GM21360 (cell line): Measurements from ENCODE around the gene TBC1D16.

Experiments
- ATAC-seq: cut with Tn5 transposase; IDR thresholded peaks from one replicate; pipeline ENCODE4 v1.9.1; 2021; ENCODE audit warnings: mild to moderate bottlenecking, moderate library complexity; ENCODE audit not compliant: unreplicated experiment

Gene TBC1D16

GRCh38 chr17:79941088-79942010 lies 94.3 kb downstream of the TBC1D16 start:
- ATAC-seq: no peak

- ATAC-seq: no peak
Observed at GRCh38 chr17:79940459-79941087, 95.1 kb downstream of the TBC1D16 start.

GRCh38 chr17:79939755-79940458 lies 95.8 kb downstream of the TBC1D16 start:
- ATAC-seq: no peak

GRCh38 chr17:79939094-79939435 lies 96.6 kb downstream of the TBC1D16 start:
- ATAC-seq: no peak

GRCh38 chr17:79938336-79939093 lies 97.2 kb downstream of the TBC1D16 start:
- no peak for ATAC-seq

- ATAC-seq: no peak
Observed at GRCh38 chr17:79937391-79938335, 98.0 kb downstream of the TBC1D16 start.

- no peak for ATAC-seq
Observed at GRCh38 chr17:79936641-79937381, 98.9 kb downstream of the TBC1D16 start.

- no peak for ATAC-seq
Observed at GRCh38 chr17:79936050-79936449, 99.6 kb downstream of the TBC1D16 start.

GRCh38 chr17:79935197-79935885 lies 100.3 kb downstream of the TBC1D16 start:
- ATAC-seq: no peak

GRCh38 chr17:79934653-79934970 lies 101.1 kb downstream of the TBC1D16 start:
- ATAC-seq: no peak

GRCh38 chr17:79933863-79934652 lies 101.6 kb downstream of the TBC1D16 start:
- ATAC-seq: no peak

GRCh38 chr17:79932451-79933306 lies 103.0 kb downstream of the TBC1D16 start:
- ATAC-seq: no peak

GRCh38 chr17:79931817-79932309 lies 103.8 kb downstream of the TBC1D16 start:
- no peak for ATAC-seq

GRCh38 chr17:79930877-79931816 lies 104.5 kb downstream of the TBC1D16 start:
- ATAC-seq: no peak

- no peak for ATAC-seq
Observed at GRCh38 chr17:79930062-79930876, 105.4 kb downstream of the TBC1D16 start.
